Measurements from ENCODE around the gene KIF4A. TPM values are rescaled to one million over a fixed set of nuclear protein-coding genes. Genes with fewer than 3 reads are reported as not detected.

Gene KIF4A
- total RNA-seq, 4 donors from 2014 or later, result 0.06 to 0.42 (median 0.37) TPM

DNA sequence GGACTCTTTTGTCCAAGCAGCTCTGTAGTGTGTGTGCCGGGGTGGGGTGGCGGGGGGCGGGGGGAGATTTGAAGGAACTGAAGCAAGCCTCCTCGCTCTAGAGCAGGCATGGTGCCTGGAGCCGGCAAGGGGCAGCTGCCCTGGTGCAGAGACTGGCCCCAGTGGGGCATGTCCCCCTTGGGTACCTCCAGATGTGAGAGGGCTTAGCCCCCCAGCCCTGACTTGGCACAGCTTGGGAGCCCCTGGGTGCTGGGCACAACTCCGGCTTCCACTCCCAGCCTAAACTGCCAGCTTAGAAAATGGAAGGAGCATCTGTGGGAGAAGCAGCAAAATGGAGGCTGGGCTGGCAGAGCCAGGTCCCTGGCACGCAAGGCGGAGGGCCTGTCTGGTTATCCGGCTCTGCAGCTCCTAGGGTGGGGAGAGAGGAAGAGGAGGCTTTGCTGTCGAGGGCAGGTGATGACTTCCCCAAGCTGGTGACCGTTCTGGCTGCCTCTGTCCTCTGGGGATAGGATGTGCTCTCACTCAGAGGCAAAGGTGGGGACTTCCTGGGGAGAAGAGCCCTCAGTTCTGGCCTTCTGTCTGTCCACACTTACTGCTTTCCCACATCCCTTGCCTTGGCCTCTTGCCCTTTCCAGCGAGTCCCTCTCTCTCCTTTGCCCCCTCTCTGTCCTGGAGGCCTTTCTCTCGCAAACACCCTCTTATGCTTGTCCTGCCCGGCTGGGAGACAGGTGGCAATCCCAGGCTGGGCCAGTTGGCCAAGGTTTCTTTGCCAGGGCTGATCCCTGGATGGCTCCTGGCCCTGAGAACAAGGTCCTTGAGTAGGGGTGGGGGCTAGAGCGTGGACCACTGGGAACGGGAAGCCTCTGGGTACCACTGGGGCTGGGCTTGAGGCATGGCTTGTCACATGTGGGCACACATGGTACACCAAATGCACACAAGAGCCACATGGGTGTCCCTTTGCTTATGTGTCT, 156.8 kb downstream of the KIF4A start:
- peaks cover 5 to 12% (median 11%) of the 10 kb centered on the region in 4 donors for H3K4me1 ChIP-seq
- H3K4me3 ChIP-seq, result no peak overlapping the region
- no peaks in the 10 kb centered on the region for H3K36me3 ChIP-seq
- WGBS, result 81% methylated on average over 16 of the region's 16 CpGs
- intact Hi-C loops (cut with DNase I), result no loop called here
- H3K27me3 ChIP-seq, result peaks cover 0 to 18% (median 8%) of the 10 kb centered on the region in 4 donors
- H3K27ac ChIP-seq (replicated peaks in 1 of 4), result no peak overlapping the region
- DNase-seq (ENCODE audit: extremely low spot score), result no peak
- no peaks in the 10 kb centered on the region for H3K9me3 ChIP-seq
- TF ChIP-seq, protein P1, sequence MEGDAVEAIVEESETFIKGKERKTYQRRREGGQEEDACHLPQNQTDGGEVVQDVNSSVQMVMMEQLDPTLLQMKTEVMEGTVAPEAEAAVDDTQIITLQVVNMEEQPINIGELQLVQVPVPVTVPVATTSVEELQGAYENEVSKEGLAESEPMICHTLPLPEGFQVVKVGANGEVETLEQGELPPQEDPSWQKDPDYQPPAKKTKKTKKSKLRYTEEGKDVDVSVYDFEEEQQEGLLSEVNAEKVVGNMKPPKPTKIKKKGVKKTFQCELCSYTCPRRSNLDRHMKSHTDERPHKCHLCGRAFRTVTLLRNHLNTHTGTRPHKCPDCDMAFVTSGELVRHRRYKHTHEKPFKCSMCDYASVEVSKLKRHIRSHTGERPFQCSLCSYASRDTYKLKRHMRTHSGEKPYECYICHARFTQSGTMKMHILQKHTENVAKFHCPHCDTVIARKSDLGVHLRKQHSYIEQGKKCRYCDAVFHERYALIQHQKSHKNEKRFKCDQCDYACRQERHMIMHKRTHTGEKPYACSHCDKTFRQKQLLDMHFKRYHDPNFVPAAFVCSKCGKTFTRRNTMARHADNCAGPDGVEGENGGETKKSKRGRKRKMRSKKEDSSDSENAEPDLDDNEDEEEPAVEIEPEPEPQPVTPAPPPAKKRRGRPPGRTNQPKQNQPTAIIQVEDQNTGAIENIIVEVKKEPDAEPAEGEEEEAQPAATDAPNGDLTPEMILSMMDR (IDR thresholded peaks at IDR 0.05), result no peak
- no peak for TF ChIP-seq POLR2AphosphoS5 (IDR thresholded peaks at IDR 0.05)
- TF ChIP-seq EP300 (IDR thresholded peaks at IDR 0.05), result no peak
- TF ChIP-seq POLR2A (IDR thresholded peaks at IDR 0.05; ENCODE audit: low read depth), result no peak

DNA sequence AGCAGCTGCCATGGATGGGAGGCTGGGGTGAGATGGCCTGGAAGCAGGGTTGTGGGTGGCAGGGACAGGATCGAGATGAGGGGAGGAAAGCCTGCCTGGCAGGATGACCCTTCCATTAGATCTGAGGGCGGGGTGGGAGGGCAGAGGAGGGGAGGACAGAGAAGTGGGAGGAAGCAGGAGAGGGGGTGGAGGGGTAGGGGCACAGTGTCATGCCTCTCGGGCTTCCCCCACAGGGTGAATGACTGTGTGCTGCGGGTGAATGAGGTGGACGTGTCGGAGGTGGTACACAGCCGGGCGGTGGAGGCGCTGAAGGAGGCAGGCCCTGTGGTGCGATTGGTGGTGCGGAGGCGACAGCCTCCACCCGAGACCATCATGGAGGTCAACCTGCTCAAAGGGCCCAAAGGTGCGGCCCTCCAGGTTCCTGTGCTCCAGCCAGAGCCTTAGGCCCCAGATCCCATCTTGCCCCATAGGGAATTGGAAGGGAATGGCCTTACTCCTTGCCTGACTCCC, 159.6 kb downstream of the KIF4A start:
- no peak for DNase-seq (ENCODE audit: extremely low spot score)
- Histone ChIP-seq H3K27ac (replicated peaks in 1 of 4) (no peak overlapping the region), H3K4me3 (no peak overlapping the region), H3K27me3 (peaks cover 0 to 13% (median 7%) of the 10 kb centered on the region in 4 donors), H3K4me1 (peaks cover 11 to 30% (median 26%) of the 10 kb centered on the region in 4 donors), H3K36me3 (no peaks in the 10 kb centered on the region), H3K9me3 (no peaks in the 10 kb centered on the region)
- no peak for TF ChIP-seq POLR2A (IDR thresholded peaks at IDR 0.05; ENCODE audit: low read depth)
- TF ChIP-seq POLR2AphosphoS5 (IDR thresholded peaks at IDR 0.05), result no peak
- TF ChIP-seq, protein P1 (IDR thresholded peaks at IDR 0.05), result no peak
- TF ChIP-seq EP300 (IDR thresholded peaks at IDR 0.05), result no peak
- intact Hi-C loops (cut with DNase I), result no loop called here
- 90% methylated on average over 6 of the region's 14 CpGs for WGBS

- TF ChIP-seq POLR2AphosphoS5 (IDR thresholded peaks at IDR 0.05) (peak; percentile 15 to 30), EP300 (IDR thresholded peaks at IDR 0.05) (no peak), POLR2A (IDR thresholded peaks at IDR 0.05; ENCODE audit: low read depth) (no peak)
- TF ChIP-seq, protein P1 (IDR thresholded peaks at IDR 0.05), result peak; percentile 59 to 73 (median 61)
- intact Hi-C loops (cut with DNase I), result no loop called here
- Histone ChIP-seq H3K27me3 (peaks cover 0 to 10% (median 0%) of the 10 kb centered on the region in 4 donors), H3K36me3 (no peaks in the 10 kb centered on the region), H3K27ac (replicated peaks in 1 of 4) (peak overlapping the region; percentile 56 to 73 (median 63)), H3K4me3 (peak overlapping the region; percentile 57 to 70 (median 66)), H3K4me1 (peaks cover 8 to 38% (median 27%) of the 10 kb centered on the region in 4 donors), H3K9me3 (no peaks in the 10 kb centered on the region)
- DNase-seq (ENCODE audit: extremely low spot score), result no peak
- 18% methylated on average over 31 of the region's 39 CpGs for WGBS
Measured at GRCh38 chrX:70452143-70452733, 162.3 kb downstream of the KIF4A start.

DNA sequence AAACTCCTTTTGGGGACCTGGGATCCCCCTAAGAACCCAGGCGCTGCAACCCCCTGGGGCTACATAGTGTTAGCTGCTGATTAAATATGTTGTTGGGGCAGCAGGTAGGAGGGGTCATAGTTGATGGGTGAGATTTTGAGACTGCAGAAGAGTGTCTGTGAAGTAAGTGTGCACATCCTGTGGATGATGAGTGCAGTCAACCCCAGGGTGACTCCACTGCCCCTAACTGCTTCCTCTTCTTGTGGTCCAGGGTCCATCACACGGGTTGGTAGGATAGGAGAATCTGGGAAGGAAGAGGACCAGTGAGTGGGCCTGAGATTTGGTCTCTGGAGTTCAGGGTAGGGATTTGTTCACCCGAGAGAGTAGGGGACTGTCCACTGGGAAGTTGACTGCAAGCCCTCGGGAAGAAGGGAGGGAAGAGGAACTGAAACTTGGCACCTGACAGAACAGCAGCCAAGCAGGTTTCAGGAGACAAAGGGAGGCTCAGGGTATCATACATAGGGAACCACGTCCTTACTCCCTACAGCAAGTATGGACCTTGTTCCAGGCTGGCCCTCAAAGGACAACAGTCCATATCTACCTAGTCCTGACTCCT, 163.2 kb downstream of the KIF4A start:
- H3K4me3 ChIP-seq, result peak overlapping the region; percentile 57 to 70 (median 66)
- TF ChIP-seq POLR2A (IDR thresholded peaks at IDR 0.05; ENCODE audit: low read depth) (no peak), EP300 (IDR thresholded peaks at IDR 0.05) (no peak), POLR2AphosphoS5 (IDR thresholded peaks at IDR 0.05) (no peak)
- TF ChIP-seq, protein P1 (IDR thresholded peaks at IDR 0.05), result no peak
- intact Hi-C loops (cut with DNase I), result no loop called here
- H3K27ac ChIP-seq (replicated peaks in 1 of 4), result peak overlapping the region in 1 of 4 donors; percentile 64
- H3K27me3 ChIP-seq, result peaks cover 0 to 10% (median 0%) of the 10 kb centered on the region in 4 donors
- no peaks in the 10 kb centered on the region for H3K36me3 ChIP-seq
- H3K9me3 ChIP-seq, result no peaks in the 10 kb centered on the region
- 72% methylated on average over 5 of the region's 5 CpGs for WGBS
- peaks cover 8 to 43% (median 28%) of the 10 kb centered on the region in 4 donors for H3K4me1 ChIP-seq
- no peak for DNase-seq (ENCODE audit: extremely low spot score)
